SJCRH30 (cell line): Measurements from ENCODE around the gene TRNAU1AP. TPM values are rescaled to one million over a fixed set of nuclear protein-coding genes. Genes with fewer than 3 reads are reported as not detected.
"Not testable (repeated sequence)": the region's sequence is repeated elsewhere in the genome, so short reads cannot be mapped to it uniquely, and the experiment has no call there.

Experiments
- DNase-seq, 2 experiments: peaks; one replicate each; pipeline ENCODE4 v3.0.0-alpha.2; 2015 to 2020
- H3K27ac ChIP-seq: fragments of 250-450 bp; sonication (Bioruptor Pico); 2 replicates; pipeline ENCODE4 v1.5.1; 2020; ENCODE audit warnings: mild to moderate bottlenecking, moderate library complexity
- H3K27me3 ChIP-seq: fragments of 250-450 bp; sonication (Bioruptor Pico); 2 replicates; pipeline ENCODE4 v1.5.1; 2020; ENCODE audit warnings: mild to moderate bottlenecking, moderate library complexity
- H3K36me3 ChIP-seq: fragments of 250-450 bp; sonication (Bioruptor Pico); 2 replicates; pipeline ENCODE4 v1.5.1; 2020; ENCODE audit warnings: mild to moderate bottlenecking, moderate library complexity
- H3K4me1 ChIP-seq: fragments of 250-450 bp; sonication (Bioruptor Pico); 2 replicates; pipeline ENCODE4 v1.5.1; 2020; ENCODE audit warnings: mild to moderate bottlenecking, moderate library complexity
- H3K4me3 ChIP-seq: fragments of 250-450 bp; sonication (Bioruptor Pico); 2 replicates; pipeline ENCODE4 v1.5.1; 2020; ENCODE audit warnings: mild to moderate bottlenecking, moderate library complexity
- H3K9me3 ChIP-seq: fragments of 250-450 bp; sonication (Bioruptor Pico); replicated peaks from 2 replicates; pipeline ENCODE4 v1.5.1; 2020; ENCODE audit warnings: mild to moderate bottlenecking, moderate library complexity
- total RNA-seq: library from RNA; depleted of rRNA; stranded (reverse); fragments of >200 nt; shearing (Covaris generic); gene quantifications from 2 replicates; pipeline ENCODE4 v1.2.3, GENCODE V29; 2014; rRNA removed

The TRNAU1AP gene
- total RNA-seq = 24.7 and 28.4 TPM in 2 replicates

DNA sequence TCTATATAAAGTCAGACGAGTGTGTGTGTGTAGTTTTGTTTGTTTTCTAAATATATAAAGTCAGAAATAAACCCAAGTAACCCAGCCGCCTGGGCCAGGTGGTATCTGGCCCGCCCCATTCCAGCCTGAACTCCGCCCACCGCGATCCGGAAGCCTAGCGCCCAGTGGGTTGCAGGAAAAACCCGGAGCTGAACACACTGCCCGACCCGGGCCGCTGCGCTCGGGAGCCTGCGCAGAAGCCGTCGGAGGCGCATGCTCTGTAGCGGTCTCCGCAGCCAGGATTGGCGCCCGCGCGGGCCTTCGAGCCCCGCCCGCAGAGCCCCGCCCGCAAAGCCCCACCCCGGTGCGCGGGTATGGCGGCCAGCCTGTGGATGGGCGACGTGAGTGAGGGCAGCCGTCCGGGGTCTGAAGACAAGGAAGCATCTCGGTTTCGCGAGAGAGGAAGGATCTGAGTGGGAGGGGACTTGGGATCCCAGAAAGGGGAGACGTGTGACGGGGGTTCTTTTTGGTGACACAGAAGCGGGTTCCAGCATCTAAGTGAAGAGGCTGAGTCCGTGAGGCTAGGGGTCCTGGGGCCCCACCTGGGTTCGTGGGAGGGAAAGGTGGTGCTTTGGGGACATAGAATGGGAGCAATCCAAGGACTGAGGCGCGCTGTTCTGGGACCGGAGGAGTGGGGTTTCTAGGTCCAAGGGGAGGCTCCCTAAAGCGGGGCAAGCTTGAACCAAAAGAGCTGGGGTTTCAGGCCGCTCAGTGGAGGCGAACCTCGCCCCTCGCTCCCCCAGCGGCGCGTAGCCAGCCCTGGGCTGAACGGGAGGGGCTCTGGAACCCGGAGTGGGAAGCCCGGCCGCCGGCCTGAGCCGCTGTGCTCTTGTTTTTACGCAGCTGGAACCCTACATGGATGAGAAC lies at the start of gene TRNAU1AP:
Gene TRNAU1AP (plus strand): TSS at position 328 of the 906 bp plus-strand sequence. CDS start 26 bp downstream, at position 354.
- H3K9me3 ChIP-seq = no peaks in the 10 kb centered on the region
- H3K27ac ChIP-seq = peak within 1 kb of the TSS; percentile 68
- H3K4me3 ChIP-seq = peak within 1 kb of the TSS; percentile 78
- H3K4me1 ChIP-seq = peaks cover 6% of the 10 kb centered on the region; the same call in 1 of the 2 replicates
- peaks cover 4% of the 10 kb centered on the region; the same call in 1 of the 2 replicates for H3K36me3 ChIP-seq
- no peaks in the 10 kb centered on the region for H3K27me3 ChIP-seq
- peak; percentile 97 to 98 for DNase-seq

DNA sequence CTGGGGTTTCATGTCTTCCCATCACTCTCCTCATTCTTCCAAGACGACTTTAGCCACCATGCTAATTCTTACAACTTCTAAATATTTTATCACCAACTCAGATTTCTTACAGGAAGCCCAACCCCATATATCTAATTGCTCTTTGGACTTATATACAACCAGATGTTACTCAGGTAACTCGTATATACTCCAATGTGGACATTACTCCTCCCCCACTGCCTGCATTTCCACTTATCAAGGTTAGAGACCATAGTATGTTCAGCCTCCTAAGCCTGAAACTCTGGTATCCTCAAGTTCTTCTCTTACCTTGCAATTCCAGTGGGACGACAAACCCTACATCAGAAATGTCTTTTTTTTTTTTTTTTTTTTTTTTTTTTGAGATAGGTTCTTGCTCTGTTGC lies 49.8 kb upstream of the TRNAU1AP start:
- H3K27ac ChIP-seq = no peak overlapping the region
- H3K9me3 ChIP-seq = no peaks in the 10 kb centered on the region
- H3K4me1 ChIP-seq = peaks cover 4% of the 10 kb centered on the region
- no peak overlapping the region for H3K4me3 ChIP-seq
- no peak for DNase-seq
- no peaks in the 10 kb centered on the region; the same call in 1 of the 2 replicates for H3K27me3 ChIP-seq
- H3K36me3 ChIP-seq = peaks cover 32% of the 10 kb centered on the region

DNA sequence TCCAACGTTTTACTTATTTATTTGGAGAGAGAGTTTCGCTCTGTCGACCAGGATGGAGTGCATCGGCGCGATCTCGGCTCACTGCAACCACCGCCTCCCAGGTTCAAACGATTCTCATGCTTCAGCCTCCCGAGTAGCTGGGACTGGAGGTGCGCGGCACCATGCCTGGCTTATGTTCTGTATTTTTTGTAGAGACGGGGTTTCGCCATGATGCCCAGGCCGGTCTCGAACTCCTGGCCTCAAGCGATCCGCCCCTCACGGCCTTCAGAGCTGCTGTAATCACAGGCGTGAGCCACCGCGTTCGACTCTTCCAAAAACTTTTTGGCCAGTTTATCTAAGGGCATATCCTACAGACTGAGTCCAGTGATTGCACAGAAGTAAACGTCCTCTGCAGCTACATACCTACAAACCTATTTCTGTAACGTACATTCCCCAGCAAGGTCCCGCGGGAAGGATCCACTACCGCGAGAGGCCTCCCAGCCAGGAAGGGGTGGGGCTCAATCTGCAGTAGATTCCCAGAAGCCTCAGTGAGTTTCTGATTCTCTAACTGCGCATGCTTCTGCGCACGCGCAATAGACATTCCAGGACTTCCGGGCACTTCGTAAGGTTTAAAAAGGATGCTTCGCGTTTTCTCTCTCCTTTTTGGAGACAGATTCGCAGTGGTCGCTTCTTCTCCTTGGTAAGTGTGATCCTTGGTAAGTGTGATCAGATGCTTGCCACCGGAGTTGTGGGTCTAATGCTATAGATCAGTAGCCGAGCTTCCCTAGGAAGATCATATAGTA lies 47.3 kb upstream of the TRNAU1AP start, which contains the start of gene RCC1:
Gene RCC1 (plus strand): TSS at position 638 of the 782 bp plus-strand sequence. CDS start 23,824 bp downstream, outside the sequence.
- H3K27me3 ChIP-seq = peaks cover 8% of the 10 kb centered on the region
- peak within 1 kb of the TSS; percentile 87 for H3K27ac ChIP-seq
- H3K4me3 ChIP-seq = peak within 1 kb of the TSS; percentile 82
- DNase-seq = peak; percentile 99 to 100
- peaks cover 27% of the 10 kb centered on the region for H3K4me1 ChIP-seq
- H3K9me3 ChIP-seq = no peaks in the 10 kb centered on the region
- peaks cover 47% of the 10 kb centered on the region for H3K36me3 ChIP-seq

DNA sequence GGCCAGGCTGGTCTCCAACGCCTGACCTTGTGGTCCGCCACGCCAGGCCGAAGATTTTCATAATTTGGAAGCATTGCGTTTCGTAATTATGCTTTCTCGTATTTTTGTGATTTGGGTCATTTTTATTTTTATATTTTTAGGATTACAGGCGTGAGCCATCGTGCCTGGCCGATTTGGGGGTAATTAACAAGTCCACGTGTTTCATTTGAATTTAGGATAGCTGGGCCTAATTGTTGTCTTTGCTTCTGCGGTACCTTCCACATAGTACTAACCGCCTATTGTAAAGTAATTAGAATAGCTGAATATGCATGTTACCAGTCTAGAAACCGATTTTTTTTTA lies 46.0 kb upstream of the TRNAU1AP start:
- peak overlapping the region; percentile 87 for H3K27ac ChIP-seq
- DNase-seq = no peak
- 0 out of 2 replicates have a peak, but pooled peaks cover 4% of the 10 kb centered on the region for H3K9me3 ChIP-seq
- peaks cover 59% of the 10 kb centered on the region for H3K36me3 ChIP-seq
- H3K27me3 ChIP-seq = peaks cover 14% of the 10 kb centered on the region
- H3K4me3 ChIP-seq = peak overlapping the region; percentile 82
- H3K4me1 ChIP-seq = peaks cover 33% of the 10 kb centered on the region

DNA sequence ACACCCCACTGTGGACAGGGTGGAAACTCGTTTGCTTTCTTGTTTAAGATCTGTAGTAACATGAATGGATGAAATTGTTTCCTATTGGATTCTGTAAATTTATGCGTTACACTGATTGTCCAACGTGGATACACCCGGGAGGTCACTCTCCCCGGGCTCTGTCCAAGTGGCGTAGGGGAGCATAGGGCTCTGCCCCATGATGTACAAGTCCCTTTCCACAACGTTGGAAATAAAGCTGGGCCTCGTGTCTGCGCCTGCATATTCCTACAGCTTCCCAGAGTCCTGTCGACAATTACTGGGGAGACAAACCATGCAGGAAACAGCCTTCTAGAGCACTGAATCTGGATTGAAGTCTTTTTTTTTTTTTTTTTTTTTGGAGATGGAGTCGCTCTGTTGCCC lies 45.6 kb upstream of the TRNAU1AP start:
- Histone ChIP-seq H3K36me3 (peaks cover 62% of the 10 kb centered on the region), H3K9me3 (0 out of 2 replicates have a peak, but pooled peaks cover 4% of the 10 kb centered on the region), H3K27me3 (peaks cover 14% of the 10 kb centered on the region), H3K4me3 (peak overlapping the region; percentile 82), H3K27ac (peak overlapping the region; percentile 87), H3K4me1 (peaks cover 33% of the 10 kb centered on the region)
- DNase-seq = peak in 1 of 2 experiments; percentile 45

DNA sequence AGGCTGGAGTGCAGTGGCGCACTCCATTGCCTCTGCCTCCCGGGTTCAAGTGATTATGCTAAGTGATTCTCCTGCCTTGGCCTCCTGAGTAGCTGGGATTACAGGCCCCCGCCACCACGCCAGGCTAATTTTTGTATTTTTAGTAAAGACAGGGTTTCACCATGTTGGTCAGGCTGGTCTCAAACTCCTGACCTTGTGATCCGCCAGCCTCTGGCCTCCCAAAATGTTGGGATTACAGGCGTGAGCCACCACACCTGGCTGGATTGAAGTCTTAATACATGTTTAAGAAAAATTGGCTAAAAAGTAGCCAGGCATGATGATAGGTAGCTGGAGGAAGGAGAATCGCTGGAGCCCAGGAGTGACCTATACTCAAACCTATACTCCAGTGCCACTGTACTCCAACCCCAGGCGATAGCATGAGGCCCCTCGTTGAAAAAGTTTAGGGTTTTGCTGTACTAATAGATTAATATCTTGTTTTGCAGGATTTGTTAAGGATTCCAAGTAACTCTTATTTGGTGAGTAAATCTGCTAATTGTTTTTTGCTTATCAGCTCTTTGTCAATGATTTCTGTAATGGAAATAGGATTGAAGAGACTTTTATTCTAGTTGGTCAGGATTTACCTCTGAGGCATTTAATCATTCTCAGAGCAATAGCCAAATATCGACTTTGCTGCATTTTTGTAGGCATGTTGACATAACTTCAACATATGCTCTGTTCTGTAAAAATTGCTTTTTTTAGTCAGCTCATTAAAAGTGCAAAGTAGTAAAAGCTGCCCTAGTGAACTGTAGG lies 45.0 kb upstream of the TRNAU1AP start:
- H3K4me1 ChIP-seq = peaks cover 33% of the 10 kb centered on the region
- peaks cover 14% of the 10 kb centered on the region for H3K27me3 ChIP-seq
- peak overlapping the region; percentile 82 for H3K4me3 ChIP-seq
- DNase-seq = no peak
- peak overlapping the region; percentile 87 for H3K27ac ChIP-seq
- H3K9me3 ChIP-seq = 0 out of 2 replicates have a peak, but pooled peaks cover 4% of the 10 kb centered on the region
- peaks cover 67% of the 10 kb centered on the region for H3K36me3 ChIP-seq

DNA sequence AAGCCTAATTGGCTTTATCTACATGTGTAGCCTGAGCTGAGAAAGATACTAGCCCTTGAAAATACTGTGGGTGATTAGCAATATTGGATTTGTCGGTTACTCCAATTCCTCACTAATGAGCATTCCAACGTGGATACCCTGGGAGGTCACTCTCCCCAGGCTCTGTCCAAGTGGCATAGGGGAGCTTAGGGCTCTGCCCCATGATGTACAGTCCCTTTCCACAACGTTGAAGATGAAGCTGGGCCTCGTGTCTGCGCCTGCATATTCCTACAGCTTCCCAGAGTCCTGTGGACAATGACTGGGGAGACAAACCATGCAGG lies 44.5 kb upstream of the TRNAU1AP start:
- DNase-seq = peak in 1 of 2 experiments; percentile 38
- Histone ChIP-seq H3K36me3 (peaks cover 72% of the 10 kb centered on the region), H3K27me3 (peaks cover 14% of the 10 kb centered on the region)

DNA sequence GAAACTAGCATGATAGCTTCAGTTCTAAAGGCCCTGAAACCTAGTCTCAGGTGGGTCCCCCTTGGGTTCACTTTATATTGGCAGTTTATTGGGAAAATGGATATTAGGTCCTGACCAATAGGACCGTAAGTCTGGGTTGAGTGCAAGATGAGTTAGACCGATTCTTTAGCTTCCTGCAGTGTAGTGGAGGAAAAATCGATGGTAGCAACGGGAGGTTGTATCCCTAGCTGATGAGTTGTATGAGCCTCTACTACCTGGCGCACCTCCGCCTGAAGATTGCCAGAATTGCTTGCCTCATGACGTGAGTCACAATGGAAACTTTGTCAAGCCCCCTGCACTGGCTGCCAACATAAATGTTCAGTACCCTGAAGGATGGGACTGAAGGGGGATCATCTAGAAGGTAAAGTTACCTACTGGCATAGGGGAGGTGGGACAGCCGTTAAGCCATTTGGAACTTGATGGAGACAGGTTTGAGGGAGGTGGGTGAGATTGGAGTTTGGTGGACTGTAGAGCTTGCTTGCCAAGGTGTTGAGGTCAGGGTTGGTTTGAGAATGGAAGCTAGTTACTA lies 43.1 kb upstream of the TRNAU1AP start:
- H3K36me3 ChIP-seq = peaks cover 77% of the 10 kb centered on the region
- peak overlapping the region; percentile 82 for H3K4me3 ChIP-seq
- H3K27me3 ChIP-seq = peaks cover 14% of the 10 kb centered on the region
- peak overlapping the region; percentile 87 for H3K27ac ChIP-seq
- peaks cover 33% of the 10 kb centered on the region for H3K4me1 ChIP-seq
- peak in 1 of 2 experiments; percentile 55 for DNase-seq
- H3K9me3 ChIP-seq = 0 out of 2 replicates have a peak, but pooled peaks cover 4% of the 10 kb centered on the region

More for the DNA sequence above, 44.5 kb upstream of the TRNAU1AP start:
- Histone ChIP-seq H3K9me3 (0 out of 2 replicates have a peak, but pooled peaks cover 4% of the 10 kb centered on the region), H3K4me3 (peak overlapping the region; percentile 82), H3K27ac (peak overlapping the region; percentile 87), H3K4me1 (peaks cover 33% of the 10 kb centered on the region)

DNA sequence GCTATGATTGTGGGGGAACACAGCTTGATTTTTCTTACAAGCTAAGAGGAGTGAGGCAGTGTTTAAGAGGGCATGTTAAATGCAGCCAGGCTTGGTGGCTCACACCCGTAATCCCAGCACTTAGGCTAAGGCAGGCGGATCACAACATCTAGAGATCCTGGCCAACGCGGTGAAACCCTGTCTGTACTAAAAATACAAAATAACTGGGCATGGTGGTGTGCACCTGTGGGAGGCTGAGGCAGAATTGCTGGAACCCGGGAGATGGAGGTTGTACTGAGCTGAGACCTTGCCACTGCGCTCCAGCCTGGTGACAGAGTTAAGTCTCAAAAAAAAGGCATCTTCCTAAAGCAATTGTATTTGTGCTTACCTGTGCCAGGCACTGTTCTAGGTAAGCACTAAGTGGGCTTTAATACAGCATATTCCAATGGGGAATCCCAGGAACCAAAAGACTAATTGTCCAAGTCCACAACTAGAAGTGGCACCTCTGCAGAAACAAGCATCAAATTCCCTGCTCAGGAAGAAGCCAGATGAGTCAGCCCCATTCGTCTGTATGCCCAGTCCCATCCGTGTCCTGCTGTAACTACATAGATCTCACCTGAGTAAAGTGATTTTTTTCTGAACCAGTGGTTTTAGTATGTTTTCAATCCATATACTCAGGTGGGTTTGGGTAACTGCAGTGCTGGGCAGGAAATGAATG lies 42.5 kb upstream of the TRNAU1AP start:
- Histone ChIP-seq H3K9me3 (0 out of 2 replicates have a peak, but pooled peaks cover 4% of the 10 kb centered on the region), H3K36me3 (peaks cover 77% of the 10 kb centered on the region), H3K27ac (peak overlapping the region; percentile 87), H3K27me3 (peaks cover 14% of the 10 kb centered on the region), H3K4me1 (peaks cover 33% of the 10 kb centered on the region), H3K4me3 (0 out of 2 replicates have a peak overlapping the region, but pooled peaks have one; percentile 0)
- DNase-seq = peak in 1 of 2 experiments; percentile 64

DNA sequence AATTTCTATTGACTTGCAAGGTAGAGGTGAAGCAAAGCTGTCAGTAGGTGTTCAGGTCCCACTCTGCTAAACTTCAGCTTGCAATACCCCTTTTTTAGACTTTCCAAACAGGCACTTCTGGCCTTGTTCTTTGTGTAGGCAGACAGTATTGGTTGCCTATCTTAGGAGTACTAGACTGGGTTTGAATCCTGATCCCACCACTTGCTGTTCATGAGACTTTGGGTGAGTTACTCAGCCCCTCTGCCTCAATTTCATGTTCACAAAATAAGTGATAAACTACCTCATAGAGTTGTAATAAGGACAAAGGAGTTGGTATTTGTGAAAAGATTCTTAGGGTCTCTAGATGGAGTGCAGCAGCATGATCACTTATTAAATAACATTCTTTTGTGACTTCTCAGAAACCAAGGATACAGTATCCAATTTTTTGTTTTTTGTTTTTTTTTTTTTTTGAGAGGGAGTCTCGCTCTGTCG lies 41.9 kb upstream of the TRNAU1AP start:
- DNase-seq = peak in 1 of 2 experiments; percentile 67
- H3K9me3 ChIP-seq = 0 out of 2 replicates have a peak, but pooled peaks cover 4% of the 10 kb centered on the region
- peaks cover 14% of the 10 kb centered on the region for H3K27me3 ChIP-seq
- peak overlapping the region; percentile 87 for H3K27ac ChIP-seq
- 0 out of 2 replicates have a peak overlapping the region, but pooled peaks have one; percentile 0 for H3K4me3 ChIP-seq
- peaks cover 76% of the 10 kb centered on the region for H3K36me3 ChIP-seq
- peaks cover 33% of the 10 kb centered on the region for H3K4me1 ChIP-seq

DNA sequence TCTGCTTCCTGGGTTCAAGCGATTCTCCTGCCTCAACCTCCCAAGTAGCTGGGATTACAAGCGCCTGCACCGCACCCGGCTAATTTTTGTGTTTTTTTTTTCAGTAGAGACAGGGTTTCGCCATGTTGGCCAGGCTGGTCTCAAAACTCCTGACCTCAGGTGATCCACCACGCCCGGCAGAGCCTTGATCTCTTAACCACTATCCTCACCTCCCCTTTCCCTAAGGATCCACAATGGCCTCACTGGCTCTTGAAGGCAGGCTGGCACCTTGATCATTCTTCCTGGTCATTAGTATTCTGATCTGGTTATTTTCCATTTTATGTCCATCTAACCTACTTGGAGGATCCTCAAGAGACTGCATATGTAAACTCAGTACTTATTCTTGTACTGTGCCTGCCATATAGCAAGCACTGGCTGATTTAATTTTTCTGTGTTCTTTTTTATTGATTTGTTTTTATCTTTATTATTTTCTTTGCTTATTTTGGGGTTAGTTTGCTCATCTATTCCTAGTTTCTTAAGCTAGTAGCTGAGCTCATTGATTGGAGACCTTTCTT lies 40.8 kb upstream of the TRNAU1AP start:
- H3K4me1 ChIP-seq = peaks cover 33% of the 10 kb centered on the region
- 0 out of 2 replicates have a peak, but pooled peaks cover 4% of the 10 kb centered on the region for H3K9me3 ChIP-seq
- peaks cover 14% of the 10 kb centered on the region for H3K27me3 ChIP-seq
- no peak overlapping the region for H3K4me3 ChIP-seq
- H3K27ac ChIP-seq = no peak overlapping the region; the same call in 1 of the 2 replicates
- DNase-seq = peak in 1 of 2 experiments; percentile 50
- H3K36me3 ChIP-seq = peaks cover 65% of the 10 kb centered on the region

DNA sequence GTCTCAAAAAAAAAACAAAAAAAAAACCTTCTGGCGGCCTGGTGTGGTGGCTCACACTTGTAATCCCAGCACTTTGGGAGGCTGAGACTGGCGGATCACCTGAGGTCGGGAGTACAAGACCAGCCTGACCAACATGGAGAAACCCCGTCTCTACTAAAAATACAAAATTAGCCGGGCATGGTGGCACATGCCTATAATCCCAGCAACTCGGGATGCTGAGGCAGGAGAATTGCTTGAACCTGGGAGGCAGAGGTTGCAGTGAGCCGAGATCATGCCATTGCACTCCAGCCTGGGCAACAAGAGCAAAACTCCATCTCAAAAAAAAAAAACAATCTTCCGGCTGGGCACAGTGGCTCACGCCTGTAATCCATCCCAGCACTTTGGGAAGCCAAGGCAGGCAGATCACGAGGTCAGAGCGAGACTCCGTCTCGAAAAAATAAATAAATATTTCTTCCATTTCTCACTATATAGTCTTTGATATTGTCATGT lies 38.4 kb upstream of the TRNAU1AP start:
- peaks cover 14% of the 10 kb centered on the region for H3K27me3 ChIP-seq
- not testable (repeated sequence) for DNase-seq, H3K9me3 ChIP-seq, H3K27ac ChIP-seq, H3K4me3 ChIP-seq
- H3K36me3 ChIP-seq = peaks cover 41% of the 10 kb centered on the region
- H3K4me1 ChIP-seq = peaks cover 15% of the 10 kb centered on the region
